IPS DF 4.7 (cell line): ENCODE measurements around the gene CARD16.

ENCODE experiments used
- DNase-seq: peaks from one replicate; pipeline ENCODE4 v3.0.0-alpha.2; 2013; ENCODE audit warnings: low spot score; ENCODE audit errors: extremely low read depth

The CARD16 gene

DNA sequence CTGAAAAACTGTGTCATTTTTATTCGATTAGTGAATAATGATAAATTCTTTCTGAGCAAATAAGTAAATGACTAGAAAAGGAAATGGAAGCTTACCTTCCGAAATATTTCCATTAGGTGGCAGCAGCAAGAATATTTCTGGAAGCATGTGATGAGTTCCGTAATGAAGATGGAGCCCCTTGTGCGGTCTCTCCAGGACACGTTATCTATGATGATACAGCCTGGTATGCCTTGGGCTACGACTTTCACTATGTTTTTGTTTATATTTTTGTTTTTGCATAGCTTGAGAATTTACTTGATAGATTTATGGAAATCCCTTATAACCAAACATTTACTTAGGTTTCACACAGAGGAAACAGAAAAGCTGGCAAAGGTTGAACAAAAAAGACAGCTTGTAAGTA lies 47.8 kb downstream of the CARD16 start:
- DNase-seq = no peak

DNA sequence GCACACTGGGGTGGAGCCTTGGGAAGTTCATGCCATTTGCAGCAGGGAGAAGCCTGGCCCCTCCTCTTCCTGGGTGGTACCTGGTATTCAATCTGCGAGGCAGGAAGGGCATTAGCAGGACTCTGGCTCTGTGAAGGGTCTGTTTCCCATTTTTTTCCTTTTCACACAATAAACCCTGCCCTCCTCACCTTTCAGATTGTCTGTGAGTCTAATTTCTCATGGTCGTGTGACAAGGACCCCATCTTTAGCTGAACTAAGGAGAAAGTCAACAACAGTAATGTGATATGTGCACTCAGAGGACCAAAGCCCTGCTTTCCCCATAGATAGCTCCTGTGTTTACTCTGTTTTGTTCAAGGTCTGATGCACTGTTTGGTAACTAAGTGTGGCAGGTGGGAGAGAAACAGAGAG lies 50.1 kb downstream of the CARD16 start:
- no peak for DNase-seq

DNA sequence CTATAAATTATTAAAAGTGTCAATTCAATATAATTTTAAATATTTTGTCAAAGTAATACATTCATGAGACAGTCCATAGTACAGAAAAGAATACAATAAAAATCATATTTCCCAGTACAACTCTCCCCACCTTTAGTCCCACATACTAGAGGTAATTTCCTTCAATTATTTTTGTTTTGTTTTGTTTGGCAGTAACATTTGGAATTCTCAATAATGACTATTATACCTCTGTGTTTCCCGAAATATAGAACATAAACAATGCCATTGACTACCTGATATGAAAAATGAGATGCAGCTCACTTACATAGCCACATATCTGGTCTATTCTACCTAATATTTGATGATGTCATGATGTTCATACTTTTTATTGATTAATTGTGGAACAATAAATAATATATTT lies 52.4 kb downstream of the CARD16 start:
- no peak for DNase-seq

DNA sequence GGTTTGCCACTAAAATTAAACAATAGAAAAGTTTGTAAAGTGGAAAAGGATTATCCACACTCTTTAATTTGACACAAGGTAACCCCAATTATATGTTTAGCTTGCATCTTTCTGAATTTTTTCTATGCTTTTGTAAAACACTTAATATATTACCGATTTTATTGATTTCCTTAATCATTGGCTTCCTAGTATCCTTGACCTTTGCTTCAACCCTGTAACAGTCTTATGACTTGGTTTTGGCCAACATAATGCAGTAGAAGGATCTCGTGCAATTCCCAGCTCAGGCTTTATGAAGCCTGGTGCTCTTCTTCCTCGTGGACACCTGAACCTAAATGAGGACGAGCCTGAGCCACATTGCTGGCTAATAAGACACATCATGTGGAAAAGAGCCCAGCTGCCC lies 53.1 kb downstream of the CARD16 start:
- DNase-seq = no peak
